Measurements from ENCODE around the gene SRL.

- TF ChIP-seq CTCF (IDR thresholded peaks at IDR 0.05; ENCODE audit: low read length) (no peak), EZH2 (optimal IDR thresholded peaks at IDR 0.05; ENCODE audit: low read depth, low read length) (no peak), EZH2phosphoT487 (IDR thresholded peaks at IDR 0.05; ENCODE audit: low read length) (no peak)
Observed at GRCh38 chr16:4225075-4225474, 16.8 kb downstream of the SRL start.

Data from MM.1S (cell line).